K562 (cell line): Measurements from ENCODE around the gene ACSL5. TPM values are rescaled to one million over a fixed set of nuclear protein-coding genes. Genes with fewer than 3 reads are reported as not detected.

ENCODE experiments used
- ATAC-seq: fragments of 200-7000 bp; cut with Tn5 transposase; 3 replicates; pipeline ENCODE4 v1.9.1; 2020; ENCODE audit warnings: moderate library complexity
- BruUV-seq: library from RNA; stranded (reverse); fragments of 400-500 nt; replicated peaks from 2 replicates; lab custom pipeline; 2021; lab: Mats Ljungman, UMichigan
- CTCF ChIA-PET: fragments of 300-600 bp; formaldehyde crosslinking; extraction: SDS; loops from one replicate; lab custom pipeline; 2021; ENCODE audit warnings: low intra/inter-chr PET ratio; lab: Yijun Ruan, JAX
- POLR2A ChIA-PET: fragments of 300-600, 350-650 bp; sonication (Branson Sonifier 250); formaldehyde crosslinking; extraction: SDS; loops from one replicate; lab custom pipeline; 2021; ENCODE audit warnings: antibody characterized with exemption, inconsistent platforms; lab: Yijun Ruan, JAX
- DNase-seq, 4 experiments: peaks; one replicate each; pipeline versions ENCODE4 v3.0.0 to v3.0.0-alpha.2; 2011 to 2018; ENCODE audit warnings: low spot score in 3 of 4, mixed read lengths in 3 of 4; ENCODE audit errors: extremely low read depth in 1 of 4
- FAIRE-seq: peaks from 2 replicates; lab custom pipeline; 2011; peaks lifted over from hg19 to GRCh38; lab: Jason Lieb, UNC
- H2AFZ ChIP-seq: 2 replicates; pipeline ENCODE4 v1.6.0; 2011; ENCODE audit warnings: low read depth, low read length, control low read depth, inconsistent platforms
- H3K27ac ChIP-seq: fragments of 200-600 bp; 3 replicates; pipeline ENCODE4 v1.8.0; 2011; ENCODE audit warnings: low read depth, mild to moderate bottlenecking, control low read depth, inconsistent platforms, low read length, moderate library complexity, mixed read lengths; ENCODE audit errors: extremely low read depth
- H3K27me3 ChIP-seq, 2 experiments: fragments of 300-600 bp in 1 of 2; 2 replicates in 1 of 2; 3 replicates in 1 of 2; pipeline versions ENCODE4 v1.6.0 to v1.8.0; 2011; ENCODE audit warnings: inconsistent platforms in 2 of 2, low read length in 2 of 2, mild to moderate bottlenecking in 1 of 2, mixed read lengths in 1 of 2, moderate library complexity in 1 of 2; ENCODE audit not compliant: control insufficient read depth in 2 of 2, insufficient read depth in 2 of 2
- H3K36me3 ChIP-seq: fragments of 300-600 bp; 3 replicates; pipeline ENCODE4 v1.8.0; 2011; ENCODE audit warnings: mild to moderate bottlenecking, low read length, inconsistent platforms; ENCODE audit not compliant: control insufficient read depth, insufficient read depth
- H3K4me1 ChIP-seq, 2 experiments: fragments of 200-600 bp in 1 of 2; replicated peaks in 1 of 2; 2 replicates in 1 of 2; 3 replicates in 1 of 2; pipeline versions ENCODE4 v1.5.1 to v1.8.0; 2011; ENCODE audit warnings: inconsistent platforms in 2 of 2, low read length in 2 of 2, mild to moderate bottlenecking in 1 of 2, mixed read lengths in 1 of 2, moderate library complexity in 1 of 2; ENCODE audit not compliant: control insufficient read depth in 2 of 2, insufficient read depth in 2 of 2
- H3K4me2 ChIP-seq: 2 replicates; pipeline ENCODE4 v1.6.1; 2011; ENCODE audit warnings: low read length, control low read depth, inconsistent platforms, mixed read lengths; ENCODE audit not compliant: insufficient read depth
- H3K4me3 ChIP-seq: fragments of 200-600 bp; sonication (generic), shearing (Covaris generic); 2 replicates; pipeline ENCODE4 v1.5.1; 2016; ENCODE audit warnings: control low read depth, inconsistent platforms
- H3K79me2 ChIP-seq: fragments of 200-600 bp; 3 replicates; pipeline ENCODE4 v1.8.0; 2011; ENCODE audit warnings: low read length, inconsistent platforms; ENCODE audit not compliant: control insufficient read depth, insufficient read depth
- H3K9ac ChIP-seq, 2 experiments: 2 replicates each; pipeline versions ENCODE4 v1.6.0 to v1.6.1; 2011; ENCODE audit warnings: low read depth in 2 of 2, low read length in 2 of 2, control low read depth in 1 of 2, inconsistent platforms in 1 of 2, mild to moderate bottlenecking in 1 of 2, mixed read lengths in 1 of 2; ENCODE audit not compliant: insufficient read depth in 1 of 2
- H3K9me1 ChIP-seq: one replicate; pipeline ENCODE4 v1.6.0; 2011; ENCODE audit warnings: inconsistent platforms, mild to moderate bottlenecking, low read length, moderate library complexity; ENCODE audit not compliant: control insufficient read depth, insufficient read depth
- H3K9me3 ChIP-seq: replicated peaks from 2 replicates; pipeline ENCODE4 v1.5.1; 2011; ENCODE audit warnings: low read depth, low read length, inconsistent platforms; ENCODE audit not compliant: control insufficient read depth, insufficient read depth
- H4K20me1 ChIP-seq: replicated peaks from 2 replicates; pipeline ENCODE4 v1.6.1; 2011; ENCODE audit warnings: low read length, inconsistent platforms, mixed read lengths; ENCODE audit not compliant: control insufficient read depth, insufficient read depth
- DDX20 ChIP-seq: fragments of 450-650 bp; IDR thresholded peaks from 2 replicates; pipeline ENCODE4 v1.6.1; 2016; ENCODE audit warnings: missing genetic modification characterization, low read depth, mild to moderate bottlenecking, missing compliant biosample characterization, moderate library complexity
- EZH2 ChIP-seq: IDR thresholded peaks from 2 replicates; pipeline ENCODE4 v1.6.1; 2012; ENCODE audit warnings: low read depth, mild to moderate bottlenecking, inconsistent platforms, low read length, borderline replicate concordance
- FOXA1 ChIP-seq: fragments of 450-650 bp; IDR thresholded peaks from 2 replicates; pipeline ENCODE4 v1.6.1; 2016; ENCODE audit warnings: mild to moderate bottlenecking, borderline replicate concordance
- KLF6 ChIP-seq: fragments of 250-450 bp; sonication (Bioruptor Pico); IDR thresholded peaks from 2 replicates; pipeline ENCODE4 v1.4.0; 2020; ENCODE audit warnings: mild to moderate bottlenecking, moderate library complexity, borderline replicate concordance
- NCOA4 ChIP-seq: fragments of 450-650 bp; IDR thresholded peaks from 2 replicates; pipeline ENCODE4 v1.6.1; 2018; ENCODE audit warnings: mild to moderate bottlenecking; ENCODE audit not compliant: partially characterized antibody
- POLR2G ChIP-seq: fragments of 200-400 bp; formaldehyde crosslinking; IDR thresholded peaks from 2 replicates; pipeline ENCODE4 v1.6.1; 2017; ENCODE audit warnings: low read depth, mild to moderate bottlenecking, antibody characterized with exemption, low read length, moderate library complexity
- SRSF7 ChIP-seq: fragments of 200-400 bp; formaldehyde crosslinking; optimal IDR thresholded peaks from 2 replicates; pipeline ENCODE3; 2017; ENCODE audit warnings: mild to moderate bottlenecking, low read depth, low read length
- TCF7L2 ChIP-seq: fragments of 150-350 bp; IDR thresholded peaks from 2 replicates; pipeline ENCODE4 v1.6.1; 2016; ENCODE audit warnings: low read depth, mild to moderate bottlenecking, low read length, moderate library complexity
- ZNF274 ChIP-seq: IDR thresholded peaks from 2 replicates; pipeline ENCODE4 v1.6.1; 2011; ENCODE audit warnings: low read depth, mild to moderate bottlenecking, low read length, moderate library complexity, borderline replicate concordance
- ZNF592 ChIP-seq: fragments of 450-650 bp; IDR thresholded peaks from 2 replicates; pipeline ENCODE4 v1.6.1; 2017; ENCODE audit warnings: antibody characterized with exemption, mild to moderate bottlenecking
- WGBS: fragments of 100-300 bp; shearing (Covaris generic); methylation state at CpG from one replicate; pipeline ENCODE4 v1.1.6; 2016; ENCODE audit warnings: low coverage, mixed read lengths; ENCODE audit not compliant: insufficient coverage; ENCODE audit errors: missing lambda C conversion rate; 5-methylcytosine and 5-hydroxymethylcytosine counted together
- in situ Hi-C: fragments of 300-500 bp; cut with MboI; formaldehyde crosslinking; loops from 4 replicates; pipeline ENCODE4 v1.15.0; 2018; ENCODE audit warnings: inconsistent platforms, mixed read lengths
- intact Hi-C: fragments of 100-400 bp; cut with micrococcal nuclease; formaldehyde crosslinking; loops from 2 replicates; pipeline ENCODE4 v1.14.2; 2022
- polyA plus RNA-seq, 8 experiments: library from polyadenylated mRNA; depleted of rRNA in 4 of 8; stranded (reverse) in 5 of 8; unstranded in 3 of 8; fragments of >200 nt; fragmentation: Nextera tagmentation in 2 of 8; fragmentation: Illumina TruSeq in 1 of 8; extraction: Ambion mirVana in 2 of 8; extraction: Trizol in 1 of 8; gene quantifications; 2 replicates each; pipeline versions ENCODE4 v1.2.1 to v1.2.3, GENCODE V29; 2011 to 2014; ENCODE audit warnings: inconsistent platforms in 1 of 8, missing spikeins in 1 of 8
- total RNA-seq, 7 experiments: library from RNA; depleted of rRNA in 6 of 7; stranded (reverse); fragments of >200 nt in 6 of 7; fragmentation: Illumina TruSeq in 2 of 7; extraction: Trizol in 2 of 7; gene quantifications; 2 replicates each; pipeline versions ENCODE4 v1.2.1 to v1.2.3, GENCODE V29; 2011 to 2021; ENCODE audit warnings: low replicate concordance in 1 of 7
- TF ChIP-seq, protein P1 (sequence below): fragments of 250-450 bp; sonication (Bioruptor Pico); IDR thresholded peaks from 2 replicates; pipeline ENCODE4 v1.8.0; 2022; ENCODE audit warnings: moderate library complexity, mild to moderate bottlenecking, inconsistent platforms

The ACSL5 gene
- total and polyA plus RNA-seq, 9 of the 15 experiments (the other 6 are each of a cell fraction or from before 2014, with no cell fraction given) = 0.19 to 1.4 (median 0.55) TPM

DNA sequence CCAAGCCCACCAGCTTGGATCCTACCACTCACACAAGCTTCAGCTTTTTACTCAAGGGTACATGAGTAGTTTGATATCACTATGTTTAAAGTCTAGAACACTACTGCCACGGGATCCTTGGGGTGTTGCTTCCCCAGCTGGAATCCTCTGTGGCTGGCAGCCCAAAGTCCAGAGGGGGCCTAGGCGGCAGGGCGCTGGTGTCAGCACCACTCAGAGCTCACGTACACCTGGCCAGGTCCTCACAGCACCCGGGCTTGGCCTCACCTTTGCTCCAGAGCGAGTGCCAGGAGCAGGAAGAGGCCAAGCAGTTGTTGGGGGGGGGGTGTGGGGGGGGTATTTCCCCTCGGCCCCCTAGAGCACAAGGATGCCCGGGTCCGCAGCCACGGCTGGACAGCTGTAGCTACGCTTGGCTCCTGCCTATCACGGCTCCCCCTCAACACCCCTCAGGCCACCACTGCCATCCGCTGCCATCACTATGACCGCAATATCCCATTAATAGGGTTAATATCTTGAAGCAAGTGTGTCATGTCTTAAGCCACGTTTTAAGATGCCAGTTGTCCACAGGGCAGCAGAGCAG is 55.8 kb downstream of the ACSL5 start:
- Histone ChIP-seq H3K4me1 (peaks cover 0 to 4% of the 10 kb centered on the region in 2 experiments; a peak in 1 of 5 replicates), H3K27ac (no peak overlapping the region), H3K9ac (no peak overlapping the region), H3K4me3 (no peak overlapping the region), H3K4me2 (no peak overlapping the region)
- no peak for FAIRE-seq
- in situ Hi-C loops = no loop called here
- peak; percentile 16; the same call in 1 of the 2 replicates for TF ChIP-seq POLR2G
- TF ChIP-seq KLF6 (CRISPR knock-in tag) = no peak
- TF ChIP-seq, all 486 proteins: peak for 1
- POLR2A ChIA-PET = no interaction called here
- no TSS peak for BruUV-seq
- no peaks in the 10 kb centered on the region for H4K20me1 ChIP-seq
- no peaks in the 10 kb centered on the region for H3K79me2 ChIP-seq
- H3K27me3 ChIP-seq = no peaks in the 10 kb centered on the region
- no peak for ATAC-seq
- 78% methylated on average over 4 of the region's 15 CpGs for WGBS
- peaks cover 43% of the 10 kb centered on the region; the same call in 2 of the 3 replicates for H3K36me3 ChIP-seq
- H3K9me3 ChIP-seq = no peaks in the 10 kb centered on the region
- intact Hi-C loops = no loop called here
- no peak overlapping the region for H2AFZ ChIP-seq
- H3K9me1 ChIP-seq = no peaks in the 10 kb centered on the region
- no peak for DNase-seq
- CTCF ChIA-PET = no interaction called here

GRCh38 chr10:112433136-112433535 is 59.2 kb downstream of the ACSL5 start:
- Histone ChIP-seq H3K4me3 (no peak overlapping the region), H3K9me3 (no peaks in the 10 kb centered on the region), H3K9ac (no peak overlapping the region), H3K4me1 (peaks cover 0 to 4% of the 10 kb centered on the region in 2 experiments; a peak in 1 of 5 replicates), H3K4me2 (no peak overlapping the region), H4K20me1 (no peaks in the 10 kb centered on the region), H3K36me3 (peaks cover 57% of the 10 kb centered on the region; the same call in 2 of the 3 replicates), H3K27ac (no peak overlapping the region), H3K9me1 (no peaks in the 10 kb centered on the region), H3K27me3 (no peaks in the 10 kb centered on the region), H2AFZ (no peak overlapping the region), H3K79me2 (no peaks in the 10 kb centered on the region)
- BruUV-seq = no TSS peak
- no peak for DNase-seq
- ChIA-PET CTCF (no interaction called here), POLR2A (interaction anchor here (0.5 kb wide), 1 partner anchor 250 kb away, joined by 3 read pairs; the partner anchor contains the start of gene GPAM)
- no peak for ATAC-seq
- intact Hi-C loops = no loop called here
- in situ Hi-C loops = no loop called here
- 89% methylated on average over 2 of the region's 2 CpGs for WGBS
- no peak for FAIRE-seq
- TF ChIP-seq NCOA4 = no peak
- TF ChIP-seq EZH2 = no peak
- no peak for TF ChIP-seq TCF7L2
- no peak for TF ChIP-seq FOXA1
- TF ChIP-seq, protein P1, sequence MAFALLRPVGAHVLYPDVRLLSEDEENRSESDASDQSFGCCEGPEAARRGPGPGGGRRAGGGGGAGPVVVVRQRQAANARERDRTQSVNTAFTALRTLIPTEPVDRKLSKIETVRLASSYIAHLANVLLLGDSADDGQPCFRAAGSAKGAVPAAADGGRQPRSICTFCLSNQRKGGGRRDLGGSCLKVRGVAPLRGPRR (CRISPR knock-in tag) = no peak
- no peak for TF ChIP-seq ZNF592
- no peak for TF ChIP-seq SRSF7
- TF ChIP-seq DDX20 (tag) = no peak
- TF ChIP-seq ZNF274 = no peak
